ENCODE measurements around the gene PSMD14. TPM values are rescaled to one million over a fixed set of nuclear protein-coding genes. Genes with fewer than 3 reads are reported as not detected.

Gene PSMD14
- total RNA-seq, 1 experiment from 2014 or later: 83.7 TPM

DNA sequence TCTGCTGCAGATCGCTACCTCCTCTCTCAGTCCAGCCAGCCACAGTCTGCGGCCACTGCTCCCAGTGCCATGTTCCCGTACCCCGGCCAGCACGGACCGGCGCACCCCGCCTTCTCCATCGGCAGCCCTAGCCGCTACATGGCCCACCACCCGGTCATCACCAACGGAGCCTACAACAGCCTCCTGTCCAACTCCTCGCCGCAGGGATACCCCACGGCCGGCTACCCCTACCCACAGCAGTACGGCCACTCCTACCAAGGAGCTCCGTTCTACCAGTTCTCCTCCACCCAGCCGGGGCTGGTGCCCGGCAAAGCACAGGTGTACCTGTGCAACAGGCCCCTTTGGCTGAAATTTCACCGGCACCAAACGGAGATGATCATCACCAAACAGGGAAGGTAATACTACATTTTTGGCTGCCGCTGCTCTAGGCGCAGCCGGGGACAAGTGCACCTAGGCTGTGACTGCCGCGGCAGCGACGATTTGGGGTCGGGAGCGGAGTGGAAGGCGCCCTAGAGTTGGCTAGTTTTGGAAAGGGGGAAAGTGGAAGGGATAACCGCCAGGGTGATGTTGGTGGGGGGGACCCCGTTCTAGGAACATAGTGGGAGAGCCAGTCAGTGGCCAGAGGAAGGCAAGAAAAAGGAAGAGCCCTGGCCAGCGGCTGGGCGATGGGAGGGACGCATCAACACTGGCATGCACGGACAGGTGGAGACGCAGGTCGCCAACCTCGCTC lies 108.6 kb downstream of the PSMD14 start:
- H2BK120ac ChIP-seq (ENCODE audit: low read depth, low read length, poor library complexity, severe bottlenecking): no peak overlapping the region
- H3K4ac ChIP-seq (ENCODE audit: low read depth, low read length): no peak overlapping the region
- H3K4me2 ChIP-seq (ENCODE audit: insufficient read depth, insufficient read length, low read length): peak overlapping the region; percentile 89
- no peak overlapping the region for H2BK5ac ChIP-seq (ENCODE audit: insufficient read length, low read length)
- H3K23ac ChIP-seq (ENCODE audit: insufficient read length, low read depth, low read length): no peak overlapping the region
- H2AK5ac ChIP-seq (ENCODE audit: insufficient read length, low read length): no peak overlapping the region
- H2BK15ac ChIP-seq (ENCODE audit: low read depth, low read length): no peak overlapping the region
- H3K36me3 Mint-ChIP-seq (ENCODE audit: insufficient read depth in 1 of 3, low read depth in 3 of 3): peaks cover 0 to 2% (median 0%) of the 10 kb centered on the region in 3 experiments; a peak in 1 of 7 replicates
- H3K14ac ChIP-seq (ENCODE audit: insufficient read depth, low read length): no peak overlapping the region
- no peak overlapping the region for H2BK12ac ChIP-seq (ENCODE audit: insufficient read length, low read depth, low read length)
- no peaks in the 10 kb centered on the region for H3K9me3 ChIP-seq (ENCODE audit: control insufficient read depth, low read depth, low read length)
- TF ChIP-seq, protein P1, sequence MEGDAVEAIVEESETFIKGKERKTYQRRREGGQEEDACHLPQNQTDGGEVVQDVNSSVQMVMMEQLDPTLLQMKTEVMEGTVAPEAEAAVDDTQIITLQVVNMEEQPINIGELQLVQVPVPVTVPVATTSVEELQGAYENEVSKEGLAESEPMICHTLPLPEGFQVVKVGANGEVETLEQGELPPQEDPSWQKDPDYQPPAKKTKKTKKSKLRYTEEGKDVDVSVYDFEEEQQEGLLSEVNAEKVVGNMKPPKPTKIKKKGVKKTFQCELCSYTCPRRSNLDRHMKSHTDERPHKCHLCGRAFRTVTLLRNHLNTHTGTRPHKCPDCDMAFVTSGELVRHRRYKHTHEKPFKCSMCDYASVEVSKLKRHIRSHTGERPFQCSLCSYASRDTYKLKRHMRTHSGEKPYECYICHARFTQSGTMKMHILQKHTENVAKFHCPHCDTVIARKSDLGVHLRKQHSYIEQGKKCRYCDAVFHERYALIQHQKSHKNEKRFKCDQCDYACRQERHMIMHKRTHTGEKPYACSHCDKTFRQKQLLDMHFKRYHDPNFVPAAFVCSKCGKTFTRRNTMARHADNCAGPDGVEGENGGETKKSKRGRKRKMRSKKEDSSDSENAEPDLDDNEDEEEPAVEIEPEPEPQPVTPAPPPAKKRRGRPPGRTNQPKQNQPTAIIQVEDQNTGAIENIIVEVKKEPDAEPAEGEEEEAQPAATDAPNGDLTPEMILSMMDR (conservative IDR thresholded peaks at IDR 0.05): no peak
- H3K27me3 Mint-ChIP-seq (ENCODE audit: low read depth): peaks cover 98% of the 10 kb centered on the region
- no peak overlapping the region for H3K27ac Mint-ChIP-seq
- no peaks in the 10 kb centered on the region for H4K20me1 ChIP-seq (ENCODE audit: control insufficient read depth, insufficient read depth, insufficient read length)
- peaks cover 11% of the 10 kb centered on the region for H3K23me2 ChIP-seq (ENCODE audit: insufficient read length, low read depth, low read length, poor library complexity, severe bottlenecking)
- no peak overlapping the region for H4K5ac ChIP-seq (ENCODE audit: insufficient read length, low read depth, low read length)
- no peaks in the 10 kb centered on the region for H3K79me2 ChIP-seq (ENCODE audit: insufficient read depth, low read length)
- no peak overlapping the region for H3K9ac ChIP-seq (ENCODE audit: extremely low read depth, insufficient read length, low read length)
- H3K27me3 ChIP-seq (ENCODE audit: insufficient read depth, low read length): peaks cover 76% of the 10 kb centered on the region
- no peak overlapping the region for H2BK20ac ChIP-seq (ENCODE audit: low read depth, low read length, poor library complexity, severe bottlenecking)
- H3K9me3 Mint-ChIP-seq: peaks cover 3 to 6% of the 10 kb centered on the region in 2 experiments; a peak in 2 of 5 replicates
- H3T11ph ChIP-seq (ENCODE audit: low read length): no peak overlapping the region
- H3K79me1 ChIP-seq (ENCODE audit: insufficient read depth, low read depth, low read length, poor library complexity, severe bottlenecking): no peaks in the 10 kb centered on the region
- H3K27ac ChIP-seq (ENCODE audit: insufficient read length, low read depth, low read length): no peak overlapping the region
- no peak overlapping the region for H2AFZ ChIP-seq (ENCODE audit: low read length)
- H4K8ac ChIP-seq (replicated peaks; ENCODE audit: insufficient read length, low read depth, low read length): no peak overlapping the region
- H3K18ac ChIP-seq (ENCODE audit: insufficient read length, low read depth, low read length): no peak overlapping the region
- H3K4me1 ChIP-seq (ENCODE audit: insufficient read depth, low read length): peaks cover 5% of the 10 kb centered on the region; the same call in 1 of the 2 replicates
- no peak overlapping the region for H4K91ac ChIP-seq (ENCODE audit: insufficient read length, low read depth, low read length)
- DNase-seq: peak; percentile 43
- H3K4me3 Mint-ChIP-seq: peak overlapping the region in 1 of 2 experiments; percentile 78; a peak in 4 of 5 replicates
- no CpG with 5 or more reads among the region's 41 CpGs for WGBS (ENCODE audit: extremely low coverage, insufficient read length, low lambda C conversion rate)
- H3K56ac ChIP-seq (ENCODE audit: insufficient read length, low read depth, low read length): no peak overlapping the region
- peaks cover 46 to 66% of the 10 kb centered on the region in 2 experiments for H3K4me1 Mint-ChIP-seq
